Suppressor macrophage treated with lipopolysaccharide for 1 hour (primary cell): Measurements from ENCODE around the gene EDA.
"Not testable (repeated sequence)": the region's sequence is repeated elsewhere in the genome, so short reads cannot be mapped to it uniquely, and the experiment has no call there.

Source experiments
- DNase-seq, 3 donors: peaks; one replicate each; pipeline ENCODE4 v3.0.0-alpha.2; 2020 to 2022

EDA gene

GRCh38 chrX:69961365-69962072 lies 345.6 kb downstream of the EDA start:
- DNase-seq: no peak

- DNase-seq: no peak
Observed at GRCh38 chrX:69968950-69969349, 353.0 kb downstream of the EDA start.

GRCh38 chrX:69969460-69969859 lies 353.5 kb downstream of the EDA start:
- no peak for DNase-seq

- DNase-seq: no peak
Observed at GRCh38 chrX:69987691-69988090, 371.8 kb downstream of the EDA start.

- DNase-seq: no peak
Observed at GRCh38 chrX:69988955-69989394, 373.1 kb downstream of the EDA start.

- DNase-seq: no peak
Observed at GRCh38 chrX:69991685-69992084, 375.8 kb downstream of the EDA start.

GRCh38 chrX:69993494-69993893 lies 377.6 kb downstream of the EDA start:
- DNase-seq: no peak

- DNase-seq: no peak
Observed at GRCh38 chrX:69995362-69996112, 379.6 kb downstream of the EDA start.

GRCh38 chrX:69996113-69996468 lies 380.2 kb downstream of the EDA start:
- DNase-seq: no peak

- DNase-seq: not testable (repeated sequence)
Observed at GRCh38 chrX:69998299-69998698, 382.4 kb downstream of the EDA start.

GRCh38 chrX:70001269-70001668 lies 385.4 kb downstream of the EDA start:
- DNase-seq: no peak

- no peak for DNase-seq
Observed at GRCh38 chrX:70001708-70002341, 385.9 kb downstream of the EDA start.

GRCh38 chrX:70007946-70008345 lies 392.0 kb downstream of the EDA start:
- DNase-seq: no peak

GRCh38 chrX:70009049-70009448 lies 393.1 kb downstream of the EDA start:
- no peak for DNase-seq

- DNase-seq: no peak
Observed at GRCh38 chrX:70009970-70010369, 394.1 kb downstream of the EDA start.

- no peak for DNase-seq
Observed at GRCh38 chrX:70012756-70013155, 396.8 kb downstream of the EDA start.

- DNase-seq: no peak
Observed at GRCh38 chrX:70013466-70014381, 397.8 kb downstream of the EDA start.

GRCh38 chrX:70016513-70016912 lies 400.6 kb downstream of the EDA start:
- DNase-seq: no peak

- no peak for DNase-seq
Observed at GRCh38 chrX:70022616-70023015, 406.7 kb downstream of the EDA start.

- no peak for DNase-seq
Observed at GRCh38 chrX:70025464-70025863, 409.6 kb downstream of the EDA start.

- no peak for DNase-seq
Observed at GRCh38 chrX:70026112-70026850, 410.4 kb downstream of the EDA start.

GRCh38 chrX:70026851-70027200 lies 410.9 kb downstream of the EDA start:
- no peak for DNase-seq
